Lower leg skin (tissue), 4 donors: ENCODE results near the gene OR1M1. TPM values are rescaled to one million over a fixed set of nuclear protein-coding genes. Genes with fewer than 3 reads are reported as not detected.

ENCODE experiments used
- DNase-seq, 2 donors: peaks; one replicate each; pipeline ENCODE4 v3.0.0-alpha.2; 2019; ENCODE audit warnings: low spot score in 2 of 2
- H3K4me3 ChIP-seq: fragments of 200-600 bp; sonication (generic); 2 replicates; pipeline ENCODE4 v1.5.1; 2017; ENCODE audit warnings: mild to moderate bottlenecking, low read depth; ENCODE audit not compliant: poor library complexity, severe bottlenecking
- POLR2A ChIP-seq, 2 donors: fragments of 450-650 bp; IDR thresholded peaks; one replicate each; pipeline ENCODE4 v1.6.1; 2016 to 2017; ENCODE audit warnings: antibody characterized with exemption in 2 of 2, mild to moderate bottlenecking in 1 of 2, moderate library complexity in 1 of 2
- WGBS, 2 donors: methylation state at CpG; one replicate each; pipeline ENCODE4 v1.1.5; 2018; 5-methylcytosine and 5-hydroxymethylcytosine counted together
- intact Hi-C: fragments of 100-400 bp; cut with DNase I; formaldehyde crosslinking; loops from one replicate; pipeline ENCODE4 v1.15.0; 2023; ENCODE audit warnings: low total_unique reads
- total RNA-seq, 4 donors: library from RNA; depleted of rRNA; stranded (reverse); fragments of >200 nt; gene quantifications; one replicate each; pipeline ENCODE4 v1.1.0, GENCODE V29; 2016
- TF ChIP-seq, protein P1 (sequence below), 3 donors: fragments of 450-650 bp; IDR thresholded peaks; one replicate each; pipeline ENCODE4 v1.5.1; 2016; ENCODE audit warnings: antibody characterized with exemption in 3 of 3, mild to moderate bottlenecking in 3 of 3, moderate library complexity in 2 of 3

The OR1M1 gene
- total RNA-seq, 4 donors from 2014 or later, result not detected

DNA sequence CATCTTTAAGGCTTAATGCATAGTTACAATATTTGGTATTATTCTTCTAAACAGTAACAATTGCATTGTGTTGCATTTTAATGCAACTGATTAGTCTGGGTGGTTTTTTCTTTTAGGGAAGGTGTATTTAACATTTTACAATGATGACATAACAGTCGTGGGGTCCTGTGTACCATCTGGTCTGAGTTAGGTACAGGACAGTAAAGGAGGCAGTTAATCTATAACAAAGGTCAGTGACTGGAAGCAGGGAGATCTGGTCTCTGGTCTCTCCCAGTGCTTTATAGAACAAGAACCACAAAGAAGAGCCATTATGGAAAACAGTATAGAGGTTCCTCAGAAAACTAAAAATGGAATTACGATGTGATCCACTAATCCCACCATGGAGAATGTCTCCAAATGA lies 23.1 kb downstream of the OR1M1 start:
- 44 to 61% methylated on average over 2 of the region's 2 CpGs for WGBS, 2 donors
- intact Hi-C loops, result no loop called here
- no peak overlapping the region for H3K4me3 ChIP-seq
- TF ChIP-seq POLR2A (IDR thresholded peaks at IDR 0.05), result no peak
- TF ChIP-seq, protein P1, sequence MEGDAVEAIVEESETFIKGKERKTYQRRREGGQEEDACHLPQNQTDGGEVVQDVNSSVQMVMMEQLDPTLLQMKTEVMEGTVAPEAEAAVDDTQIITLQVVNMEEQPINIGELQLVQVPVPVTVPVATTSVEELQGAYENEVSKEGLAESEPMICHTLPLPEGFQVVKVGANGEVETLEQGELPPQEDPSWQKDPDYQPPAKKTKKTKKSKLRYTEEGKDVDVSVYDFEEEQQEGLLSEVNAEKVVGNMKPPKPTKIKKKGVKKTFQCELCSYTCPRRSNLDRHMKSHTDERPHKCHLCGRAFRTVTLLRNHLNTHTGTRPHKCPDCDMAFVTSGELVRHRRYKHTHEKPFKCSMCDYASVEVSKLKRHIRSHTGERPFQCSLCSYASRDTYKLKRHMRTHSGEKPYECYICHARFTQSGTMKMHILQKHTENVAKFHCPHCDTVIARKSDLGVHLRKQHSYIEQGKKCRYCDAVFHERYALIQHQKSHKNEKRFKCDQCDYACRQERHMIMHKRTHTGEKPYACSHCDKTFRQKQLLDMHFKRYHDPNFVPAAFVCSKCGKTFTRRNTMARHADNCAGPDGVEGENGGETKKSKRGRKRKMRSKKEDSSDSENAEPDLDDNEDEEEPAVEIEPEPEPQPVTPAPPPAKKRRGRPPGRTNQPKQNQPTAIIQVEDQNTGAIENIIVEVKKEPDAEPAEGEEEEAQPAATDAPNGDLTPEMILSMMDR (IDR thresholded peaks at IDR 0.05), result no peak
- no peak for DNase-seq

DNA sequence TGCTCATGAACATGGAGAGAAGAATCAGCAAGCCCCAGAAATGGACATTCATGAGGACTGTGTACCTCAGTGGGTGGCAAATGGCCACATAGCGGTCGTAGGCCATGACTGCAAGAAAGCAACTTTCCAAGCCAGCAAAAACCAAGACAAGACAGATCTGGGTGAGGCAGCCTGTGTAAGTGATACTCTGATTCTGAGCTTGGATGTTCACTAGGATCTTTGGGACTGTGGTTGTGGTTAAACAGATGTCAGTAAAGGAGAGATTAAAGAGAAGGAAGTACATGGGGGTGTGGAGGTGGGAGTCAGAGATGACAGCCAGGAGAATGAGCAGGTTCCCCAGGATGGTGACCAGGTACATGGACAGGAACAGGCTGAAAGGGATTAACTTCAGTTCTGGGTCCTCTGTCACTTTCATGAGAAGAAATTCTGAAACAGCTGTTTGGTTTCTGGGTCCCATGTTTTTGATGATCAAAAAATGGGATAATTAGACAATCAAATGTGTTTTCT lies 28.5 kb downstream of the OR1M1 start, which contains the start of gene OR7G1:
TSS of gene OR7G1 (minus strand) at position 457 of the 507 bp plus-strand sequence. CDS start at position 457, 0 bp downstream.
- no peak for TF ChIP-seq POLR2A (IDR thresholded peaks at IDR 0.05)
- TF ChIP-seq, protein P1 (IDR thresholded peaks at IDR 0.05), result no peak
- intact Hi-C loops, result no loop called here
- H3K4me3 ChIP-seq, result no peak within 1 kb of the TSS
- no peak for DNase-seq
- WGBS, 2 donors, result 58 to 83% methylated on average over 2 of the region's 2 CpGs

DNA sequence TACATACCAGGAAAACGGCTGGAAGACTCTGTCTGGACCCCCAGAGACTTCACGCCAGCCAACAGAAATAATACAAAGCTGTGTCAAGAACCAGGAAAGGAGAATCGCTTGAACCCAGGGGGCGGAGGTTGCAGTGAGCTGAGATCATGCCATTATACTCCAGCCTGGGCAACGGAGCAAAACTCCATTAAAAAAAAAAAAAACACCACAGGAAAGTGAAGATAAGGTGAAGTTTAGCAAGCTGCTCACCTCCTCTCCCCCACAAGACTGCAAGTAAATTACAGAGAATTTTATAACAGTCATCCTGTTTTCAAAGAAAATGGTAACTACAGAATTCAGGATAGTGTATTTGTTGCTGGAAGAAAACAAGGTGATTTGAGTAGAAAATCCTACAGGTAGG lies 29.7 kb downstream of the OR1M1 start:
- DNase-seq, result peak in 1 of 2 donors; percentile 25
- intact Hi-C loops, result no loop called here
- no peak overlapping the region for H3K4me3 ChIP-seq
- no peak for TF ChIP-seq POLR2A (IDR thresholded peaks at IDR 0.05)
- TF ChIP-seq, protein P1 (IDR thresholded peaks at IDR 0.05), result no peak
- 61 to 63% methylated on average over 5 of the region's 5 CpGs for WGBS, 2 donors

DNA sequence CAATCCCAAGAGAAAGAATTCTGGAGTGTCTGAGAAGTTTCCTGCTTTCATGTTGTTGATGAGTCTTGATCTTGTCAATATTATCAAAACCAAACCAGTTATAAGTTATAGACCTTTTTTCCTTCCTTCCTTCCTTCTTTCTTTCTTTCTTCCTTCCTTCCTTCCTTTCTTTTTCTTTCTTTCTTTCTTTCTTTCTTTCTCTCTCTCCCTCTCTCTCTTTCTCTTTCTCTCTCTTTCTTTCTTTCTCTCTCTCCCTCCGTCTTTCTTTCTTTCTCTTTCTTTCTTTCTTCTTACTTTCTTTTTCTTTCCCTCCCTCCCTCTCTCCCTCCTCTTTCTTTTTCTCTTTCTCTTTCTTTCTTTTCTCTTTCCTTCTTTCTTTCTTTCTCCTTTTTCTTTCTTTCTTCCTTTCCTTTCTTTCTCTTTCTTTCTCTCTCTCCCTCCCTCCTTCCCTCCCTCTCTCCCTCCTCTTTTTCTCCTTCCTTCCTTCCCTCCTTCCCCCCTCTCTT lies 40.1 kb downstream of the OR1M1 start, which contains the start of gene OR7G3:
TSS of gene OR7G3 (minus strand) at position 51 of the 506 bp plus-strand sequence. CDS start at position 51, 0 bp downstream.
- WGBS, 2 donors, result 86% methylated on average over 1 of the region's 1 CpG; no CpG with 5 or more reads in 1 of the 2 donors
- no peak within 1 kb of the TSS for H3K4me3 ChIP-seq
- intact Hi-C loops, result loop anchor here (5.0 kb wide), 1 partner anchor 860 kb away; no protein-coding TSS in a partner anchor
- DNase-seq, result no peak
- TF ChIP-seq, protein P1 (IDR thresholded peaks at IDR 0.05), result no peak

DNA sequence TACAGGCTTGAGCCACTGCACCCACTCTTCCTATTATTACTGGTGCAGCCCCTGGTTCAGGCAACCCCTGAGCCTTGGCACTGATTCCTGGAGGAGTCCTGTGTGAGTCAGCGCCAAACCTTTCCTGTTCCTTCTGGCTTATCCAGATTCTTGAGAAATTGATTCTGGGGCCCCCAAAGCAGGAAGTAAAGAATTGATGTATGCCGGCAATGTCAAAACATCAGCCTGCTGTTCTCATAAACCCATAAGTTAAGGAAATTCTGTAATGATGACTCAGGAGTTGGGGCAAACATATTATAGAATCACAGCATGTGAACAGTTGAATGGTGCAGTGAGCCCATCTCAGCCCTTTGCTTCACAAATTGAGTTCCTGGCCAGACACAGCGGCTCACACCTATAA lies 41.3 kb downstream of the OR1M1 start:
- no peak overlapping the region for H3K4me3 ChIP-seq
- 50 to 58% methylated on average over 3 of the region's 3 CpGs for WGBS, 2 donors
- DNase-seq, result no peak
- intact Hi-C loops, result loop anchor here (5.0 kb wide), 1 partner anchor 859 kb away; no protein-coding TSS in a partner anchor
- no peak for TF ChIP-seq POLR2A (IDR thresholded peaks at IDR 0.05)
- TF ChIP-seq, protein P1 (IDR thresholded peaks at IDR 0.05), result no peak
